PFSK-1 (cell line): ENCODE results near the gene SORBS1.

Experiments
- FOXP2 ChIP-seq: optimal IDR thresholded peaks from 2 replicates; pipeline ENCODE3; 2011; ENCODE audit warnings: borderline replicate concordance, control low read depth, inconsistent platforms; ENCODE audit not compliant: insufficient read depth; ENCODE audit errors: extremely low read length, extremely low read depth
- POLR2AphosphoS5 ChIP-seq: IDR thresholded peaks from 2 replicates; pipeline ENCODE4 v1.6.1; 2012; ENCODE audit warnings: low read depth, mild to moderate bottlenecking, control low read depth, low read length, moderate library complexity
- SIN3A ChIP-seq: IDR thresholded peaks from 2 replicates; pipeline ENCODE4 v1.6.1; 2012; ENCODE audit warnings: mild to moderate bottlenecking, low read length, moderate library complexity, borderline replicate concordance; ENCODE audit not compliant: insufficient read depth
- TAF1 ChIP-seq: IDR thresholded peaks from 2 replicates; pipeline ENCODE4 v1.6.1; 2012; ENCODE audit warnings: low read length, control low read depth, borderline replicate concordance; ENCODE audit not compliant: insufficient read depth
- TF ChIP-seq, protein P1 (sequence below), 2 experiments: IDR thresholded peaks; 2 replicates each; pipeline versions ENCODE4 v1.6.1 to v1.8.0; 2011 to 2012; ENCODE audit warnings: low read depth in 2 of 2, low read length in 2 of 2, control low read depth in 1 of 2, inconsistent platforms in 1 of 2, mild to moderate bottlenecking in 1 of 2, moderate library complexity in 1 of 2; ENCODE audit not compliant: insufficient read depth in 1 of 2

SORBS1 gene

DNA sequence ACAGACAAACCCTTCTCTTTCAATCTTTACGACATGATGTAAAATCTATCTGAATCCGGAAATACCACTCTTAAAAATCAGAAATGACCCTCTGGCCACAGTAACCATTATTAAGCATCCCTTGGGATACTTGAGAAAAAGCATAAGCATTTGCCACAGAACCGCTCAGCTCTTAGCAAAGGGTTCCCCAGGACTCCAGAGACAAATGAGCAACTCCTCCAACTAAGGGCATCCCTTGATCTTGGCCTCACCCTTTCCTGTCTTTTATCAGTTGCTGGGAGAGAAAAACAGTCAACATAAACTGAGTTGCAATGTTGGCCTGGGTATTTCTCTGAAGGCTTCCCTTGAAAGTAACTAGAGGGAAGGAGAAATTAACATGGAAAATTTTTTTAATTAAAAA lies 273.9 kb downstream of the SORBS1 start:
- TF ChIP-seq FOXP2: no peak
- TF ChIP-seq TAF1: no peak
- no peak for TF ChIP-seq POLR2AphosphoS5
- no peak for TF ChIP-seq SIN3A
- TF ChIP-seq, protein P1, sequence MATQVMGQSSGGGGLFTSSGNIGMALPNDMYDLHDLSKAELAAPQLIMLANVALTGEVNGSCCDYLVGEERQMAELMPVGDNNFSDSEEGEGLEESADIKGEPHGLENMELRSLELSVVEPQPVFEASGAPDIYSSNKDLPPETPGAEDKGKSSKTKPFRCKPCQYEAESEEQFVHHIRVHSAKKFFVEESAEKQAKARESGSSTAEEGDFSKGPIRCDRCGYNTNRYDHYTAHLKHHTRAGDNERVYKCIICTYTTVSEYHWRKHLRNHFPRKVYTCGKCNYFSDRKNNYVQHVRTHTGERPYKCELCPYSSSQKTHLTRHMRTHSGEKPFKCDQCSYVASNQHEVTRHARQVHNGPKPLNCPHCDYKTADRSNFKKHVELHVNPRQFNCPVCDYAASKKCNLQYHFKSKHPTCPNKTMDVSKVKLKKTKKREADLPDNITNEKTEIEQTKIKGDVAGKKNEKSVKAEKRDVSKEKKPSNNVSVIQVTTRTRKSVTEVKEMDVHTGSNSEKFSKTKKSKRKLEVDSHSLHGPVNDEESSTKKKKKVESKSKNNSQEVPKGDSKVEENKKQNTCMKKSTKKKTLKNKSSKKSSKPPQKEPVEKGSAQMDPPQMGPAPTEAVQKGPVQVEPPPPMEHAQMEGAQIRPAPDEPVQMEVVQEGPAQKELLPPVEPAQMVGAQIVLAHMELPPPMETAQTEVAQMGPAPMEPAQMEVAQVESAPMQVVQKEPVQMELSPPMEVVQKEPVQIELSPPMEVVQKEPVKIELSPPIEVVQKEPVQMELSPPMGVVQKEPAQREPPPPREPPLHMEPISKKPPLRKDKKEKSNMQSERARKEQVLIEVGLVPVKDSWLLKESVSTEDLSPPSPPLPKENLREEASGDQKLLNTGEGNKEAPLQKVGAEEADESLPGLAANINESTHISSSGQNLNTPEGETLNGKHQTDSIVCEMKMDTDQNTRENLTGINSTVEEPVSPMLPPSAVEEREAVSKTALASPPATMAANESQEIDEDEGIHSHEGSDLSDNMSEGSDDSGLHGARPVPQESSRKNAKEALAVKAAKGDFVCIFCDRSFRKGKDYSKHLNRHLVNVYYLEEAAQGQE (IDR thresholded peaks at IDR 0.05; ENCODE audit: insufficient read depth in 1 of 2, low read depth in 2 of 2, low read length in 2 of 2): no peak

DNA sequence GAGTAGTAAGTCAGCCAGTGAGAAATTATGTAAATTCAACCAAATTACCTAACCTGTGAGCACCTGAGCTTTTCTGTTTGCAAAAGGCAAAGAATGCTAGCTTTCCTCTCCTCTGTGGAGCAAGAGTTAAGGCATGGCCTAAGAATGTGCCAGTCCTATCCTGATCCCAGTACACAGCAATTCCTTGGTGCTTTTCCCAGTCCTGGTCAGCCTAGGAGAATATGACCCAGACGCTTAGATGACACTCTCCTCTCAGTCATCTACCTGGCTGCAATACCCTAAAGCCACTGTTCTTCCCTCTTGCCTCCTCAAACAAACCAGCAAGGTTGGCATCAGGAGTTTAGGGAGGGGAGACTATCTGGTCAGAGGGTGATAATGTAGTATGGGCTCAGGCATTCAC lies 274.5 kb downstream of the SORBS1 start:
- TF ChIP-seq TAF1 (no peak), FOXP2 (no peak), POLR2AphosphoS5 (no peak), SIN3A (no peak)
- TF ChIP-seq, protein P1 (IDR thresholded peaks at IDR 0.05; ENCODE audit: insufficient read depth in 1 of 2, low read depth in 2 of 2, low read length in 2 of 2): no peak

DNA sequence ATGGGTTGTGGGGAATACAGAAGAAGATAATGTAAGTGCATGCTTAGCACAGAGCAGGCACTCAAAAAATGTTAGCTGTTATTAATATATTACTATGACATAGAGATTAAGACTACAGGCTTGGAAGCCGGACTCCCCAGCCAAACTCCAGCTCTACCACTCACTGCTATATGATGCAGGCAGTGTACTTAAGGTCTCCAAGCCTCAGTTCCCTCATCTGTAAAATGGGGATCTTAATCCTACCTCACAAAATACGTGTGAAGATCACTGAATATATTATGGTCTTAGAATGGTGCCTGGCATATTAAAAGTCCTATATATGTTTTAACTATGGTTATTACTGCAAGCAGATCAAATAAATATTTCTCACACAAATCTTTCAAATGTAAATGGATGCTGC lies 275.6 kb downstream of the SORBS1 start:
- TF ChIP-seq, protein P1 (IDR thresholded peaks at IDR 0.05; ENCODE audit: insufficient read depth in 1 of 2, low read depth in 2 of 2, low read length in 2 of 2): no peak
- no peak for TF ChIP-seq SIN3A
- no peak for TF ChIP-seq TAF1
- TF ChIP-seq POLR2AphosphoS5: no peak
- no peak for TF ChIP-seq FOXP2

DNA sequence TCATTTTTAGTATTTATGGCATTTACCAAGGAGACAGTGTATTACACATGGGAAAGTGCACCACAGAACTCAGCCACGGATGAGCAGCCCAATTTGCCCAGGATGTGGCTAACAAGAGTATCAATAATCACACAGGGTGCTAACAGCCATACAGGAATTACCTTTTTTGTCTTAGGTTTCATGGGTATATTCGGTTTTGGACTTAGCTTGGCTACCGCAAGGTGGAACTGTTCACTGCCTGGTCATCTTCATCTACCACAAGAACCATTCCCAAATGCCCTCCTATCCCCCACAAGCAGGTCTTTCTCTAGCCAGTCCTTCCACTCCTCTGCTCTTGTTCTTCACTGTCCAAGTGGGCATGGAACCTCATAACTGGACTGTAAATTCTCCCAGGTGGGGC lies 276.4 kb downstream of the SORBS1 start:
- no peak for TF ChIP-seq TAF1
- TF ChIP-seq POLR2AphosphoS5: no peak

DNA sequence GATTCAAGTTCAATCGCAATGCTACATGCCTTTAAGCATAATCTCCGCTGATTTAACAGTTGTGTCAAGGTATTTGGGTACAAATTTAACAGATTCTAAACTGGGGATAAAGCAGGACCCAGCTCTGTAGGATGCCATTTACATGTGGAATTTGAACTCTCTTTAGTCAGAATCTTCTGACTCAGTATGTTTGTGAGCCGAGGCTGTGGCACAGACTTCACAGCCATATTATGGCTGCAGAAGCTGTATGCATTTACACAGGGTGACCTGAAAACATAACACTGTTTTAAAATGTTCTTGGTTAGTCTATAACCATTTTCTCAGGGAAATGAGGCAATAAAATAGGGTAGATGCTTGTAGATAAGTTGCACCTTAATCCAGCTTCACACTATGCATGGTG lies 279.1 kb downstream of the SORBS1 start:
- TF ChIP-seq FOXP2: no peak
- no peak for TF ChIP-seq POLR2AphosphoS5
- no peak for TF ChIP-seq SIN3A
- no peak for TF ChIP-seq TAF1
- TF ChIP-seq, protein P1 (IDR thresholded peaks at IDR 0.05; ENCODE audit: insufficient read depth in 1 of 2, low read depth in 2 of 2, low read length in 2 of 2): no peak
